Right lobe of liver (tissue), 4 donors: ENCODE results near the gene LRCH3.

Experiments used
- POLR2A ChIP-seq: fragments of 450-650 bp; IDR thresholded peaks from one replicate; pipeline ENCODE4 v1.6.1; 2017; ENCODE audit warnings: antibody characterized with exemption, mild to moderate bottlenecking
- TF ChIP-seq, protein P1 (sequence below), 4 donors: fragments of 200-600 bp in 3 of 4; fragments of 450-650 bp in 1 of 4; IDR thresholded peaks; one replicate each; pipeline versions ENCODE4 v1.5.1 to v1.8.0; 2016 to 2022; ENCODE audit warnings: antibody characterized with exemption in 4 of 4, mild to moderate bottlenecking in 2 of 4
- donor health status: DM: no; HTN: no; CAD: no.
- donor health status: DM: no; HTN: no; CAD: no.
- donor health status: DM: no; HTN: yes; CAD: no.

DNA sequence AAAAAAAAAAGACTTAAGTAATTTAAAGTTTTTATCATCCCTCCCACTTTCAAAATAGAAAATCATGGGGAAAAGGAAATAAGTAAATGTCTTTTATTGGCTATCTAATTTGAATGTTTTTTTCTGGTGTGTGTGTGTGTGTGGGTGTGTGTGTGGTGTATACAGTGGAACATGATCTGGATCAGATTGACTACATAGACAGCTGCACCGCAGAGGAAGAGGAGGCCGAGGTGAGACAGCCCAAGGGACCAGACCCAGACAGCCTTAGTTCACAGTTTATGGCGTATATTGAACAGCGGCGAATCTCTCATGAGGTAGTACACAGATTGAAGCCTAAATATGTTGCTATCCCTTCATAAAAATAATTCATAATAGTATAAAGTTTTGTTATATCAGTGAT lies 44.5 kb downstream of the LRCH3 start:
- TF ChIP-seq, protein P1, sequence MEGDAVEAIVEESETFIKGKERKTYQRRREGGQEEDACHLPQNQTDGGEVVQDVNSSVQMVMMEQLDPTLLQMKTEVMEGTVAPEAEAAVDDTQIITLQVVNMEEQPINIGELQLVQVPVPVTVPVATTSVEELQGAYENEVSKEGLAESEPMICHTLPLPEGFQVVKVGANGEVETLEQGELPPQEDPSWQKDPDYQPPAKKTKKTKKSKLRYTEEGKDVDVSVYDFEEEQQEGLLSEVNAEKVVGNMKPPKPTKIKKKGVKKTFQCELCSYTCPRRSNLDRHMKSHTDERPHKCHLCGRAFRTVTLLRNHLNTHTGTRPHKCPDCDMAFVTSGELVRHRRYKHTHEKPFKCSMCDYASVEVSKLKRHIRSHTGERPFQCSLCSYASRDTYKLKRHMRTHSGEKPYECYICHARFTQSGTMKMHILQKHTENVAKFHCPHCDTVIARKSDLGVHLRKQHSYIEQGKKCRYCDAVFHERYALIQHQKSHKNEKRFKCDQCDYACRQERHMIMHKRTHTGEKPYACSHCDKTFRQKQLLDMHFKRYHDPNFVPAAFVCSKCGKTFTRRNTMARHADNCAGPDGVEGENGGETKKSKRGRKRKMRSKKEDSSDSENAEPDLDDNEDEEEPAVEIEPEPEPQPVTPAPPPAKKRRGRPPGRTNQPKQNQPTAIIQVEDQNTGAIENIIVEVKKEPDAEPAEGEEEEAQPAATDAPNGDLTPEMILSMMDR (IDR thresholded peaks at IDR 0.05), result no peak
- TF ChIP-seq POLR2A, result no peak
